ENCODE results near the gene FAM13A. TPM values are rescaled to one million over a fixed set of nuclear protein-coding genes. Genes with fewer than 3 reads are reported as not detected.

Gene FAM13A
- total RNA-seq, 2 experiments from 2014 or later, result 9.6 to 10.2 TPM

- no peaks in the 10 kb centered on the region for H3K36me3 ChIP-seq (ENCODE audit: insufficient read depth, low read length)
- ChIA-PET CTCF (no interaction called here), POLR2A (interaction anchor here (0.8 kb wide), 1 partner anchor 9 kb away, joined by 3 read pairs; no protein-coding TSS in a partner anchor)
- ATAC-seq (ENCODE audit: poor library complexity) (no peak), DNase-seq (no peak)
- Mint-ChIP-seq H3K4me1 (ENCODE audit: low read depth) (peaks cover 25% of the 10 kb centered on the region), H3K4me3 (no peak overlapping the region), H3K27me3 (no peaks in the 10 kb centered on the region), H3K36me3 (ENCODE audit: low read depth) (no peaks in the 10 kb centered on the region), H3K27ac (no peak overlapping the region), H3K9me3 (peaks cover 4% of the 10 kb centered on the region)
- no peaks in the 10 kb centered on the region for H3K4me1 ChIP-seq (ENCODE audit: insufficient read depth, low read length)
- H3K4me3 ChIP-seq (ENCODE audit: low read length), result no peak overlapping the region
- no peaks in the 10 kb centered on the region for H3K9me3 ChIP-seq (ENCODE audit: control insufficient read depth in 1 of 2, insufficient read depth in 1 of 2, low read length in 2 of 2)
- intact Hi-C loops (cut with DNase I, micrococcal nuclease), result no loop called here
- no peak for TF ChIP-seq CTCF (IDR thresholded peaks at IDR 0.05)
- H3K27ac ChIP-seq (ENCODE audit: low read depth in 1 of 2, low read length in 2 of 2), result no peak overlapping the region
- H3K27me3 ChIP-seq (ENCODE audit: control insufficient read depth in 1 of 2, insufficient read depth in 2 of 2, low read length in 2 of 2), result no peaks in the 10 kb centered on the region
Observed at GRCh38 chr4:89055157-89056080, 1.6 kb downstream of the FAM13A start.

DNA sequence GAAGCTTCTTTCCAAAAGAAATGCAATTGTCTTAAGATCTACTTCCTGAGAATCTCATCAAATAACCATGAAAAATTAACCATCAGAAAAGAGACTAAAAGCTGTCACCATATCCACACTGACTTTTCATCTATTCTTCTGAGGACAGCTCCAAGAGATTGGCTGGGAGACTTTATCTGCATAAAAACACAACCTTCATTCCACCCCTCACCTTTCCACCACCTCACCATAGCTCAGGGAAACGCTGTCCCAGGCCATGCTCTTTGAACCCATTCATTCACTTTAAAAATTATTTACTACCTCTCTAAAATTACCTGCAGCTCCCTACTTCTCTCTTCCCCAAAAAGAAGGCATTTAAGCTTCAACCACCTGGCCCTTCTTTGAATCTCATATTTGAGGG is 2.4 kb downstream of the FAM13A start:
- Histone ChIP-seq H3K4me1 (ENCODE audit: insufficient read depth, low read length) (no peaks in the 10 kb centered on the region), H3K9me3 (ENCODE audit: control insufficient read depth in 1 of 2, insufficient read depth in 1 of 2, low read length in 2 of 2) (no peaks in the 10 kb centered on the region), H3K27me3 (ENCODE audit: control insufficient read depth in 1 of 2, insufficient read depth in 2 of 2, low read length in 2 of 2) (no peaks in the 10 kb centered on the region), H3K36me3 (ENCODE audit: insufficient read depth, low read length) (no peaks in the 10 kb centered on the region), H3K27ac (ENCODE audit: low read depth in 1 of 2, low read length in 2 of 2) (no peak overlapping the region), H3K4me3 (ENCODE audit: low read length) (no peak overlapping the region)
- Mint-ChIP-seq H3K36me3 (ENCODE audit: low read depth) (no peaks in the 10 kb centered on the region), H3K9me3 (peaks cover 4% of the 10 kb centered on the region), H3K4me1 (ENCODE audit: low read depth) (peaks cover 25% of the 10 kb centered on the region), H3K27me3 (no peaks in the 10 kb centered on the region), H3K27ac (no peak overlapping the region), H3K4me3 (no peak overlapping the region)
- POLR2A ChIA-PET, result interaction anchor here (0.8 kb wide), 1 partner anchor 8 kb away, joined by 3 read pairs; no protein-coding TSS in a partner anchor
- DNase-seq, result no peak
- no peak for TF ChIP-seq CTCF (IDR thresholded peaks at IDR 0.05)
- CTCF ChIA-PET, result no interaction called here
- ATAC-seq (ENCODE audit: poor library complexity), result no peak
- intact Hi-C loops (cut with DNase I, micrococcal nuclease), result no loop called here

DNA sequence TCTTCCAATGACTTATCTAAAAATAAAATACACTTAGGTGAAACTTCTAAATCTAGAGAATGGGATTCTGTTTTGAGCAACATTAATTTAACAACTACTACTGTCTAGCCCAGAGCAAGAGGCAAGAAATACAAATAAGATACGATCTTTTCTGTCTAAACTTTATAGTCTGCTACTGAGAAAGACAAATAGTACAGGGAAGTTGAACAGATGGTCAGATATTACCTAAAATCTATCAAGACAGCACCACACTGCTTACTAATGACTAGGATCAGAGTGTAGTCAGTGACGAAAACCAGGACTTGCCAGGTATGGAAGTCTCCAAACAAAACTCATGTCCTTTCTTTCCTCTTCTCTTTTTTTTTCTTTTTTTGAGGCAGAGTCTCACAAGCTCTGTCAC is 7.1 kb downstream of the FAM13A start:
- ATAC-seq (ENCODE audit: poor library complexity), result no peak
- intact Hi-C loops (cut with DNase I, micrococcal nuclease), result no loop called here

More for the DNA sequence above, 7.1 kb downstream of the FAM13A start:
- POLR2A ChIA-PET, result no interaction called here
- H3K27ac Mint-ChIP-seq, result no peak overlapping the region
- H3K36me3 ChIP-seq (ENCODE audit: insufficient read depth, low read length), result no peaks in the 10 kb centered on the region
- H3K9me3 ChIP-seq (ENCODE audit: control insufficient read depth in 1 of 2, insufficient read depth in 1 of 2, low read length in 2 of 2), result no peaks in the 10 kb centered on the region
- TF ChIP-seq CTCF (IDR thresholded peaks at IDR 0.05), result no peak
- H3K4me1 ChIP-seq (ENCODE audit: insufficient read depth, low read length), result no peaks in the 10 kb centered on the region
- CTCF ChIA-PET, result no interaction called here
- H3K4me3 Mint-ChIP-seq, result no peak overlapping the region
- H3K27ac ChIP-seq (ENCODE audit: low read depth in 1 of 2, low read length in 2 of 2), result no peak overlapping the region
- H3K4me3 ChIP-seq (ENCODE audit: low read length), result no peak overlapping the region
- no peaks in the 10 kb centered on the region for H3K27me3 Mint-ChIP-seq
- H3K4me1 Mint-ChIP-seq (ENCODE audit: low read depth), result no peaks in the 10 kb centered on the region
- DNase-seq, result no peak
- H3K27me3 ChIP-seq (ENCODE audit: control insufficient read depth in 1 of 2, insufficient read depth in 2 of 2, low read length in 2 of 2), result no peaks in the 10 kb centered on the region
- H3K9me3 Mint-ChIP-seq, result peaks cover 4% of the 10 kb centered on the region
- H3K36me3 Mint-ChIP-seq (ENCODE audit: low read depth), result no peaks in the 10 kb centered on the region
